HL-60 (cell line): ENCODE measurements around the gene TAB2.

Experiments
- DNase-seq, 2 experiments: peaks; one replicate each; pipeline ENCODE4 v3.0.0-alpha.2; 2010 to 2020; ENCODE audit warnings: low read depth in 1 of 2, low spot score in 1 of 2
- H3K27ac ChIP-seq: fragments of 250-450 bp; sonication (Bioruptor Pico); replicated peaks from 2 replicates; pipeline ENCODE4 v1.5.1; 2020; ENCODE audit warnings: mild to moderate bottlenecking, moderate library complexity
- H3K27me3 ChIP-seq: fragments of 250-450 bp; sonication (Bioruptor Pico); 2 replicates; pipeline ENCODE4 v1.5.1; 2021; ENCODE audit warnings: mild to moderate bottlenecking, moderate library complexity; ENCODE audit not compliant: insufficient read depth, poor library complexity, severe bottlenecking
- H3K4me3 ChIP-seq: replicated peaks from 2 replicates; pipeline ENCODE4 v1.5.1; 2011; ENCODE audit warnings: mild to moderate bottlenecking, control low read depth, low read length; ENCODE audit not compliant: insufficient read depth
- CTCF ChIP-seq: IDR thresholded peaks from one replicate; pipeline ENCODE4 v1.5.1; 2011; ENCODE audit warnings: low read length, control low read depth, inconsistent platforms; ENCODE audit not compliant: insufficient read depth
- GABPA ChIP-seq: IDR thresholded peaks from 2 replicates; pipeline ENCODE4 v1.6.1; 2012; ENCODE audit warnings: low read depth
- POLR2AphosphoS5 ChIP-seq: IDR thresholded peaks from 2 replicates; pipeline ENCODE4 v1.6.1; 2012; ENCODE audit warnings: low read depth
- REST ChIP-seq: IDR thresholded peaks from 2 replicates; pipeline ENCODE4 v1.6.1; 2012; ENCODE audit warnings: low read depth; ENCODE audit not compliant: insufficient replicate concordance
- SPI1 ChIP-seq: IDR thresholded peaks from 2 replicates; pipeline ENCODE4 v1.6.1; 2012; ENCODE audit warnings: low read depth, mild to moderate bottlenecking, borderline replicate concordance

Gene TAB2

GRCh38 chr6:149323353-149323752 lies 5.8 kb downstream of the TAB2 start:
- TF ChIP-seq POLR2AphosphoS5 (no peak), REST (no peak)
- no peak overlapping the region for H3K4me3 ChIP-seq
- no peaks in the 10 kb centered on the region for H3K27me3 ChIP-seq
- DNase-seq = no peak
- no peak overlapping the region for H3K27ac ChIP-seq

- TF ChIP-seq POLR2AphosphoS5 (no peak), CTCF (no peak), SPI1 (no peak), REST (no peak), GABPA (no peak)
- DNase-seq = no peak
- H3K27me3 ChIP-seq = no peaks in the 10 kb centered on the region
- no peak overlapping the region for H3K4me3 ChIP-seq
- H3K27ac ChIP-seq = no peak overlapping the region
Measured at GRCh38 chr6:149323925-149324324, 6.4 kb downstream of the TAB2 start.

DNA sequence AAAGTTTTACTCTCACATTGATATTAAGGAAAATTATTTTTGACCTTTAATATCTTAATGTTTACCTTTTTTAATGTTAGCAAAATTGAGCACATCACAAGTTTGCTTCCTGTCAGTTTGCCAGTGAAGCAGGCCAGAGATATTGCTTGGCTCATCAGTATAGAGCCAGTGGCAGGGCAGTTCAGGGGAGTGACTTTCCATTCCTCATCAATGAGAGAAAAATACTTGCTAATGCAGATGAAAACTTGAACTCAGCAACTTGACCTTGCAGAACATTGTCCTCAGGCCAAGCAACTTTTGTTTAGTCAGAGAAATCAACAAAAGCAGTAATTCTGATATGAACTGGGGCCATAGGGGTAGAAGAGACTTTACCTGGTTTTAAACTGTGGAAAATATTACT lies 6.9 kb downstream of the TAB2 start:
- H3K27me3 ChIP-seq = no peaks in the 10 kb centered on the region
- no peak for DNase-seq
- no peak for TF ChIP-seq CTCF
- no peak for TF ChIP-seq GABPA
- no peak for TF ChIP-seq POLR2AphosphoS5
- no peak for TF ChIP-seq REST
- TF ChIP-seq SPI1 = no peak
- H3K27ac ChIP-seq = no peak overlapping the region
- H3K4me3 ChIP-seq = no peak overlapping the region

DNA sequence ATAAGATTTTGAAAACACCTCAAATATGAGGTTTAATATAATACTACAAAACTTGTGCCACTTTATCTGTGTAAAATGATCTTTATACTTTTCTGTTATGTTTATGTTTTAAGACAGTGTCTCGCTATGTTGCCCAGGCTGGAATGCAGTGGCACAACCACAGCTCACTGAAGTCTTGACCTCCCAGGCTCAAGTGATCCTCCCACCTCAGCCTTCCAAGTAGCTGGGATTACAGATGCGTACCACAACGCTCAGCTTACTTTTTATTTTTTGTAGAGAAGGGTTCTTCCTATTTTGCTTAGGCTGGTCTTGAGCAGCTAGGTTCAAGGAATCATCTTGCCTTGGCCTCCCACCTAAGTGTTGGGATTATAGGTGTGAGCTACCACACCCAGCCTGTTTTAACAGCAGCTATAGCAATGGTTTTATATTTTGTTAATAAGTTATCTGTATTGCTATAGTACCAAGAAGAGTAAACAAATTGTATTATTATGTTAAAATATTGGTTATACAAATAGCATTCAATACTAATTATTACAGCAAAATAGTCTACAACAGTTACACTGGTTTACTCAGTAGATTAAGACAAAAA lies 8.2 kb downstream of the TAB2 start:
- TF ChIP-seq CTCF (no peak), GABPA (no peak), REST (no peak), POLR2AphosphoS5 (no peak), SPI1 (no peak)
- no peak for DNase-seq
- Histone ChIP-seq H3K27me3 (no peaks in the 10 kb centered on the region), H3K27ac (no peak overlapping the region), H3K4me3 (no peak overlapping the region)
